A549 (cell line): Measurements from ENCODE around the gene KIF7. TPM values are rescaled to one million over a fixed set of nuclear protein-coding genes. Genes with fewer than 3 reads are reported as not detected.

Experiments
- ATAC-seq, 2 experiments: fragments of 200-7000 bp in 1 of 2; fragments of >200 bp in 1 of 2; cut with Nextera tagmentation in 1 of 2; cut with Tn5 transposase in 1 of 2; 3 replicates each; pipeline versions ENCODE4 v1.8.0 to v1.9.1; 2018 to 2020; ENCODE audit warnings: mild to moderate bottlenecking in 1 of 2, moderate library complexity in 1 of 2
- CTCF ChIA-PET: fragments of 300-600 bp; sonication (Branson Sonifier 250); formaldehyde crosslinking; extraction: SDS; loops from one replicate; lab custom pipeline; 2021; ENCODE audit warnings: antibody characterized with exemption, inconsistent platforms; lab: Yijun Ruan, JAX
- POLR2A ChIA-PET: fragments of 350-600 bp; formaldehyde crosslinking; extraction: SDS; loops from one replicate; lab custom pipeline; 2021; ENCODE audit warnings: antibody characterized with exemption, inconsistent platforms; lab: Yijun Ruan, JAX
- DNase-seq, 2 experiments: peaks; one replicate each; pipeline versions ENCODE4 v3.0.0 to v3.0.0-alpha.2; 2011 to 2016; ENCODE audit warnings: low read depth in 1 of 2, low spot score in 1 of 2
- FAIRE-seq: peaks from 2 replicates; lab custom pipeline; 2011; peaks lifted over from hg19 to GRCh38; lab: Jason Lieb, UNC
- H3K27ac ChIP-seq, 2 experiments: fragments of >200 bp; sonication (Bioruptor Twin); formaldehyde crosslinking; 3 replicates each; pipeline ENCODE4 v1.5.1; 2016 to 2017
- H3K4me1 ChIP-seq: fragments of >200 bp; sonication (Bioruptor Twin); formaldehyde crosslinking; 3 replicates; pipeline ENCODE4 v1.6.1; 2016
- H3K4me2 ChIP-seq: fragments of >200 bp; sonication (Bioruptor Twin); formaldehyde crosslinking; 3 replicates; pipeline ENCODE4 v1.6.1; 2016
- H3K4me3 ChIP-seq: fragments of >200 bp; sonication (Bioruptor Twin); formaldehyde crosslinking; 3 replicates; pipeline ENCODE4 v1.5.1; 2016
- H3K9me3 ChIP-seq: fragments of >200 bp; sonication (Bioruptor Twin); formaldehyde crosslinking; 3 replicates; pipeline ENCODE4 v1.6.1; 2016
- CEBPB ChIP-seq, 2 experiments: fragments of >200 bp in 1 of 2; sonication (Bioruptor Twin) in 1 of 2; formaldehyde crosslinking in 1 of 2; IDR thresholded peaks; 2 replicates each; pipeline ENCODE4 v1.6.1; 2012 to 2016
- CHD2 ChIP-seq: fragments of 150-350 bp; IDR thresholded peaks from 2 replicates; pipeline ENCODE4 v1.6.1; 2014; ENCODE audit warnings: low read length; ENCODE audit not compliant: partially characterized antibody
- EHF ChIP-seq: fragments of 250-450 bp; sonication (Bioruptor Pico); IDR thresholded peaks from 2 replicates; pipeline ENCODE4 v1.5.0; 2020; ENCODE audit warnings: mild to moderate bottlenecking
- HDAC2 ChIP-seq: fragments of 200-600 bp; sonication (generic); IDR thresholded peaks from 2 replicates; pipeline ENCODE4 v1.6.1; 2016
- HOXA7 ChIP-seq: fragments of 250-450 bp; sonication (Bioruptor Pico); IDR thresholded peaks from 2 replicates; pipeline ENCODE4 v1.5.0; 2020; ENCODE audit warnings: mild to moderate bottlenecking, moderate library complexity
- JUNB ChIP-seq: fragments of >200 bp; sonication (Bioruptor Twin); formaldehyde crosslinking; IDR thresholded peaks from 2 replicates; pipeline ENCODE4 v1.6.1; 2016
- KDM5A ChIP-seq: fragments of 200-600 bp; sonication (generic); IDR thresholded peaks from 2 replicates; pipeline ENCODE4 v1.6.1; 2016; ENCODE audit warnings: antibody characterized with exemption, mild to moderate bottlenecking
- MAFK ChIP-seq: fragments of 450-650 bp; IDR thresholded peaks from 2 replicates; pipeline ENCODE4 v1.6.1; 2014; ENCODE audit not compliant: partially characterized antibody
- POLR2AphosphoS2 ChIP-seq: conservative IDR thresholded peaks from 2 replicates; pipeline ENCODE4 v1.6.1; 2012; ENCODE audit warnings: low read length, improper control_type of control experiment, inconsistent platforms
- RFX5 ChIP-seq: fragments of 450-650 bp; IDR thresholded peaks from 2 replicates; pipeline ENCODE4 v1.7.1; 2014; ENCODE audit warnings: antibody characterized with exemption, mild to moderate bottlenecking, moderate library complexity
- SREBF2 ChIP-seq: fragments of 450-650 bp; IDR thresholded peaks from 2 replicates; pipeline ENCODE4 v1.6.1; 2014; ENCODE audit warnings: mild to moderate bottlenecking, moderate library complexity
- TFCP2L1 ChIP-seq: fragments of 250-450 bp; sonication (Bioruptor Pico); IDR thresholded peaks from 2 replicates; pipeline ENCODE4 v1.5.0; 2021; ENCODE audit warnings: mild to moderate bottlenecking
- TP53 ChIP-seq: fragments of 250-450 bp; sonication (Bioruptor Pico); IDR thresholded peaks from 2 replicates; pipeline ENCODE4 v1.5.0; 2021; ENCODE audit warnings: mild to moderate bottlenecking, moderate library complexity
- ZFP36 ChIP-seq: fragments of 450-650 bp; IDR thresholded peaks from 2 replicates; pipeline ENCODE4 v1.6.1; 2014; ENCODE audit warnings: borderline replicate concordance; ENCODE audit not compliant: partially characterized antibody
- WGBS: methylation state at CpG from one replicate; pipeline ENCODE4 v1.1.6; 2017; ENCODE audit errors: missing lambda C conversion rate; 5-methylcytosine and 5-hydroxymethylcytosine counted together
- polyA plus RNA-seq, 4 experiments: library from polyadenylated mRNA; depleted of rRNA in 3 of 4; stranded (reverse); fragments of >200 nt; fragmentation: RNase III in 1 of 4; extraction: RNeasy Plus Mini Kit Qiagen cat#74134 plus additional on column Dnase treatment in 1 of 4; gene quantifications; 2 replicates in 3 of 4; 3 replicates in 1 of 4; pipeline ENCODE4 v1.2.3, GENCODE V29; 2011 to 2017
- TF ChIP-seq, protein P1 (sequence below): fragments of >200 bp; sonication (Bioruptor Twin); formaldehyde crosslinking; IDR thresholded peaks from 3 replicates; pipeline ENCODE4 v1.6.1; 2016
- TF ChIP-seq, protein P2 (sequence below): fragments of 250-450 bp; sonication (Bioruptor Pico); IDR thresholded peaks from 2 replicates; pipeline ENCODE4 v1.5.0; 2021; ENCODE audit warnings: mild to moderate bottlenecking, moderate library complexity, borderline replicate concordance
- TF ChIP-seq, protein P3 (sequence below): fragments of 250-450 bp; sonication (Bioruptor Pico); IDR thresholded peaks from 2 replicates; pipeline ENCODE4 v1.5.0; 2020; ENCODE audit warnings: low read depth, mild to moderate bottlenecking, moderate library complexity

KIF7 gene
- polyA plus RNA-seq, 2 of the 4 experiments (the other 2 are of a cell fraction), result 2.2 to 4.1 TPM

DNA sequence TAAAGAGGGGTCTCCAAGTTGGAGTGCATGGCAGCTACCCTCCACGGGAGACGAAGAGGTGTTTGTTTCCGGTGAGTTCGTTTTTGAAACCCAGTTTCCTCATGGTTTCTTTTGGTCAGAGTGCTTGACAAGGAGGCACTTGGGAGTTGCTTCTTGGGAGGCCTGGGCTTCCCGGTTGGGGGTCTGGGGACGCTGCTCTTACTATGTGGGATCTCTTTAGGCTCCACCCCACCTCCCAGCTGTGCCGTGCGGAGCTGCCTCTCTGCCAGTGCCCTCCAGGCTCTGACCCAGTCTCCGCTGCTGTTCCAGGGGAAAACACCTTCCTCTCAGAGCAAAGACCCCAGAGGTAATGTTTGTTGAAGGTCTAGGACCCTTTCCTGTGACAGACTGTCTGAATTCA is 29.6 kb downstream of the KIF7 start:
- H3K4me3 ChIP-seq, result no peak overlapping the region
- FAIRE-seq, result no peak
- CTCF ChIA-PET, result interaction anchor here (1.2 to 1.3 kb wide), 2 partner anchors 22 to 131 kb away, joined by 4 read pairs; no protein-coding TSS in a partner anchor

DNA sequence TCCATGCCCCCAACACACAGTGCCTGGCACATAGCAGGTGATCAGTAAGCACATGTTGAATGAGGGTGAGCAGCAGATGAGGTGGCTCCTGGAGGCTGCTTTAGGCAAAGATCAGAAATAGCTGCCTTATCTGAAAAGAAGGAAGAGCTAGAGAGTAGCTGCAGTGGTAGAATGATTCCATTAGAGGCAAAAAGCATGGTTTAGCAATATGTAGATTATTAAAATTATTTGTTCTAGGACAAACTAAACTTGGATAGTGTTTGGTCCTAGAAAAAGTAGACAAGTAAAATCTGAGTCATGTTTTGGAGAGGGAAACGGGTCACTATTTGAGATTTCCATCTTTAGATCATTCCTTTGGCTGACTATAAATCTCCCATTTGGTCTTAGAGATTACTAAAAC is 32.1 kb downstream of the KIF7 start:
- DNase-seq (no peak), ATAC-seq (no peak), FAIRE-seq (no peak)
- H3K9me3 ChIP-seq, result no peaks in the 10 kb centered on the region
- H3K4me3 ChIP-seq, result no peak overlapping the region
- POLR2A ChIA-PET, result no interaction called here
- no peak overlapping the region for H3K4me2 ChIP-seq
- no peak for TF ChIP-seq JUNB
- 76% methylated on average over 1 of the region's 1 CpG for WGBS
- H3K4me1 ChIP-seq, result no peaks in the 10 kb centered on the region
- CTCF ChIA-PET, result interaction anchor here (0.8 to 2.3 kb wide), 6 partner anchors 10 to 50 kb away, joined by 3 to 8 read pairs (median 4); no protein-coding TSS in a partner anchor
- H3K27ac ChIP-seq, result no peak overlapping the region

More for the DNA sequence above, 29.6 kb downstream of the KIF7 start:
- ATAC-seq, result no peak
- POLR2A ChIA-PET, result no interaction called here
- Histone ChIP-seq H3K27ac (no peak overlapping the region), H3K4me1 (no peaks in the 10 kb centered on the region), H3K4me2 (no peak overlapping the region), H3K9me3 (peaks cover 9% of the 10 kb centered on the region; the same call in 2 of the 3 replicates)
- WGBS, result 96% methylated on average over 9 of the region's 9 CpGs
- TF ChIP-seq ZFP36, result no peak
- no peak for TF ChIP-seq JUNB
- TF ChIP-seq TFCP2L1 (CRISPR knock-in tag), result no peak
- DNase-seq, result no peak

DNA sequence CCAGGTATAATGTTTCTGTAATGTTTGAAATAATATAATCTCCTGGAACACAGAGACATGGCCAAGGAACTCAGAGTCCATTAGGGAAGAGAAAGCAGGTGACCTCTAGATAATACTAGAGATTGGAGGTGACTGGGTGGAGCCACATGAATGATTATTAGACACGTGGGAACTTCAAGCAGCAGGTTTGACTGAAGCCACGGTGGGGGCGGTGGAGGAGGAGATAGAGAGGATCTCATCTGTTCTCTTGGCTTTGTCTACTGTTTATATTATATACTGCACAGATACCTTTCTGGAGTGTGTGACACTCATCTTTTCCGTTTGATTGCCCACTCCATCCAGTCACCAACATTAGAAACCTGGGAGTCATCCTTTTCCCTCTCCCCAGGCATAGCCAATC is 33.7 kb downstream of the KIF7 start:
- ChIA-PET CTCF (interaction anchor here (0.7 kb wide), 1 partner anchor 26 kb away, joined by 3 read pairs; no protein-coding TSS in a partner anchor), POLR2A (no interaction called here)
- DNase-seq, result no peak
- no peak overlapping the region for H3K4me2 ChIP-seq
- WGBS, result 84% methylated on average over 4 of the region's 4 CpGs
- H3K27ac ChIP-seq, result no peak overlapping the region
- no peak for ATAC-seq
- no peaks in the 10 kb centered on the region for H3K9me3 ChIP-seq
- H3K4me3 ChIP-seq, result no peak overlapping the region
- TF ChIP-seq EHF (CRISPR knock-in tag) (no peak), POLR2AphosphoS2 (no peak), KDM5A (no peak), TP53 (CRISPR knock-in tag) (no peak), SREBF2 (no peak), RFX5 (no peak), HOXA7 (CRISPR knock-in tag) (no peak), CHD2 (no peak)
- TF ChIP-seq, protein P1, sequence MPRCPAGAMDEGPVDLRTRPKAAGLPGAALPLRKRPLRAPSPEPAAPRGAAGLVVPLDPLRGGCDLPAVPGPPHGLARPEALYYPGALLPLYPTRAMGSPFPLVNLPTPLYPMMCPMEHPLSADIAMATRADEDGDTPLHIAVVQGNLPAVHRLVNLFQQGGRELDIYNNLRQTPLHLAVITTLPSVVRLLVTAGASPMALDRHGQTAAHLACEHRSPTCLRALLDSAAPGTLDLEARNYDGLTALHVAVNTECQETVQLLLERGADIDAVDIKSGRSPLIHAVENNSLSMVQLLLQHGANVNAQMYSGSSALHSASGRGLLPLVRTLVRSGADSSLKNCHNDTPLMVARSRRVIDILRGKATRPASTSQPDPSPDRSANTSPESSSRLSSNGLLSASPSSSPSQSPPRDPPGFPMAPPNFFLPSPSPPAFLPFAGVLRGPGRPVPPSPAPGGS, result no peak
- FAIRE-seq, result no peak
- H3K4me1 ChIP-seq, result no peaks in the 10 kb centered on the region

DNA sequence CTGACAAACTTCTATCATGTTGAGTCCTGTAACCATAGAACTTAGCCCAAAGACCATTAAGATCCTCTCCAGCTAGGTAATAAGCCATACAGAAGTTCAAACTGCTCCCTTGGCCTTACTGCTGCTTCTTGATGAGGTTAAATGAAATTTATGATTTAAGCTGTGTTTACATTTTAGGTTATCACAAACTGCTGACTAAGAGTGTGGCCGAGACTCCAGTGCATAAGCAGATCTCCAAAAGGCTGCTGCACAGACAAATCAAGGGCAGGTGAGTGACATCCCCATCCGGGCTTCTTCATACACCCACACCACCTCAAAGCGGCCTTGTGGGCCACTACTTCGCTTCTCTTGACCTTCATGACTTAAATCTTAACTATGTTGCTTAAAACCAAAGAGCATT is 39.0 kb downstream of the KIF7 start:
- H3K9me3 ChIP-seq, result peaks cover 7% of the 10 kb centered on the region; the same call in 1 of the 3 replicates
- CTCF ChIA-PET, result interaction anchor here (1.0 to 1.5 kb wide), 4 partner anchors 22 to 121 kb away, joined by 3 to 4 read pairs (median 4); no protein-coding TSS in a partner anchor

More for the DNA sequence above, 39.0 kb downstream of the KIF7 start:
- no peak for DNase-seq
- ATAC-seq, result no peak
- no peak for TF ChIP-seq HDAC2
- TF ChIP-seq CEBPB (IDR thresholded peaks at IDR 0.05), result no peak
- TF ChIP-seq MAFK, result peak; percentile 63
- TF ChIP-seq, protein P2, sequence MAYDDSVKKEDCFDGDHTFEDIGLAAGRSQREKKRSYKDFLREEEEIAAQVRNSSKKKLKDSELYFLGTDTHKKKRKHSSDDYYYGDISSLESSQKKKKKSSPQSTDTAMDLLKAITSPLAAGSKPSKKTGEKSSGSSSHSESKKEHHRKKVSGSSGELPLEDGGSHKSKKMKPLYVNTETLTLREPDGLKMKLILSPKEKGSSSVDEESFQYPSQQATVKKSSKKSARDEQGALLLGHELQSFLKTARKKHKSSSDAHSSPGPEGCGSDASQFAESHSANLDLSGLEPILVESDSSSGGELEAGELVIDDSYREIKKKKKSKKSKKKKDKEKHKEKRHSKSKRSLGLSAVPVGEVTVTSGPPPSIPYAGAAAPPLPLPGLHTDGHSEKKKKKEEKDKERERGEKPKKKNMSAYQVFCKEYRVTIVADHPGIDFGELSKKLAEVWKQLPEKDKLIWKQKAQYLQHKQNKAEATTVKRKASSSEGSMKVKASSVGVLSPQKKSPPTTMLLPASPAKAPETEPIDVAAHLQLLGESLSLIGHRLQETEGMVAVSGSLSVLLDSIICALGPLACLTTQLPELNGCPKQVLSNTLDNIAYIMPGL, result no peak
- TF ChIP-seq, protein P3, sequence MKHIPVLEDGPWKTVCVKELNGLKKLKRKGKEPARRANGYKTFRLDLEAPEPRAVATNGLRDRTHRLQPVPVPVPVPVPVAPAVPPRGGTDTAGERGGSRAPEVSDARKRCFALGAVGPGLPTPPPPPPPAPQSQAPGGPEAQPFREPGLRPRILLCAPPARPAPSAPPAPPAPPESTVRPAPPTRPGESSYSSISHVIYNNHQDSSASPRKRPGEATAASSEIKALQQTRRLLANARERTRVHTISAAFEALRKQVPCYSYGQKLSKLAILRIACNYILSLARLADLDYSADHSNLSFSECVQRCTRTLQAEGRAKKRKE, result no peak
- no peaks in the 10 kb centered on the region for H3K4me1 ChIP-seq
- FAIRE-seq, result no peak
- POLR2A ChIA-PET, result no interaction called here
- H3K4me2 ChIP-seq, result no peak overlapping the region
- WGBS, result 94% methylated on average over 4 of the region's 4 CpGs
- no peak overlapping the region for H3K4me3 ChIP-seq
- no peak overlapping the region for H3K27ac ChIP-seq
